Nephron progenitor cell (in vitro differentiated cells): ENCODE results near the gene JUND.

ENCODE experiments used
- DNase-seq: peaks from one replicate; pipeline ENCODE4 v3.0.0; 2021
- H3K27ac Mint-ChIP-seq: 2 replicates; pipeline ENCODE4 v1.8.0; 2021; ENCODE audit warnings: mild to moderate bottlenecking, moderate library complexity, mixed read lengths
- H3K27me3 Mint-ChIP-seq: 2 replicates; pipeline ENCODE4 v1.8.0; 2021; ENCODE audit warnings: mild to moderate bottlenecking, low read depth, mixed read lengths; ENCODE audit not compliant: poor library complexity
- H3K36me3 Mint-ChIP-seq: 2 replicates; pipeline ENCODE4 v1.8.0; 2021; ENCODE audit warnings: low read depth, mixed read lengths
- H3K4me1 Mint-ChIP-seq: 2 replicates; pipeline ENCODE4 v1.8.0; 2021; ENCODE audit warnings: mixed read lengths
- H3K4me3 Mint-ChIP-seq: 2 replicates; pipeline ENCODE4 v1.8.0; 2021; ENCODE audit warnings: mild to moderate bottlenecking, moderate library complexity, mixed read lengths
- H3K9me3 Mint-ChIP-seq: 2 replicates; pipeline ENCODE4 v1.8.0; 2021; ENCODE audit warnings: mild to moderate bottlenecking, moderate library complexity, mixed read lengths
- TF ChIP-seq, protein P1 (sequence below): fragments of 200-600 bp; sonication (generic); IDR thresholded peaks from 2 replicates; pipeline ENCODE4 v1.5.0; 2021; ENCODE audit warnings: antibody characterized with exemption

JUND gene

GRCh38 chr19:18229915-18230314 is 51.5 kb downstream of the JUND start:
- no peak for DNase-seq
- no peaks in the 10 kb centered on the region for H3K36me3 Mint-ChIP-seq
- peaks cover 6% of the 10 kb centered on the region for H3K9me3 Mint-ChIP-seq
- TF ChIP-seq, protein P1, sequence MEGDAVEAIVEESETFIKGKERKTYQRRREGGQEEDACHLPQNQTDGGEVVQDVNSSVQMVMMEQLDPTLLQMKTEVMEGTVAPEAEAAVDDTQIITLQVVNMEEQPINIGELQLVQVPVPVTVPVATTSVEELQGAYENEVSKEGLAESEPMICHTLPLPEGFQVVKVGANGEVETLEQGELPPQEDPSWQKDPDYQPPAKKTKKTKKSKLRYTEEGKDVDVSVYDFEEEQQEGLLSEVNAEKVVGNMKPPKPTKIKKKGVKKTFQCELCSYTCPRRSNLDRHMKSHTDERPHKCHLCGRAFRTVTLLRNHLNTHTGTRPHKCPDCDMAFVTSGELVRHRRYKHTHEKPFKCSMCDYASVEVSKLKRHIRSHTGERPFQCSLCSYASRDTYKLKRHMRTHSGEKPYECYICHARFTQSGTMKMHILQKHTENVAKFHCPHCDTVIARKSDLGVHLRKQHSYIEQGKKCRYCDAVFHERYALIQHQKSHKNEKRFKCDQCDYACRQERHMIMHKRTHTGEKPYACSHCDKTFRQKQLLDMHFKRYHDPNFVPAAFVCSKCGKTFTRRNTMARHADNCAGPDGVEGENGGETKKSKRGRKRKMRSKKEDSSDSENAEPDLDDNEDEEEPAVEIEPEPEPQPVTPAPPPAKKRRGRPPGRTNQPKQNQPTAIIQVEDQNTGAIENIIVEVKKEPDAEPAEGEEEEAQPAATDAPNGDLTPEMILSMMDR = no peak
- H3K4me1 Mint-ChIP-seq = peaks cover 41% of the 10 kb centered on the region
- peaks cover 59% of the 10 kb centered on the region for H3K27me3 Mint-ChIP-seq
- no peak overlapping the region for H3K27ac Mint-ChIP-seq
- H3K4me3 Mint-ChIP-seq = no peak overlapping the region
